GM19395 (cell line): ENCODE results near the gene GSDME.
A peak's percentile ranks its signal among the peaks of the same experiment; 100 is the strongest.

ENCODE experiments used
- ATAC-seq: cut with Tn5 transposase; IDR thresholded peaks from one replicate; pipeline ENCODE4 v1.9.1; 2021; ENCODE audit warnings: mild to moderate bottlenecking, moderate library complexity; ENCODE audit not compliant: unreplicated experiment

The GSDME gene

GRCh38 chr7:24724451-24725190 is 32.6 kb downstream of the GSDME start:
- ATAC-seq = no peak

GRCh38 chr7:24723178-24723530 is 34.1 kb downstream of the GSDME start:
- no peak for ATAC-seq

- ATAC-seq = no peak
Observed at GRCh38 chr7:24722386-24723177, 34.7 kb downstream of the GSDME start.

GRCh38 chr7:24721481-24722001 is 35.7 kb downstream of the GSDME start:
- no peak for ATAC-seq

GRCh38 chr7:24720283-24720682 is 37.0 kb downstream of the GSDME start:
- ATAC-seq = no peak

GRCh38 chr7:24718977-24719491 is 38.2 kb downstream of the GSDME start:
- peak; percentile 68 for ATAC-seq

- no peak for ATAC-seq
Observed at GRCh38 chr7:24718431-24718831, 38.8 kb downstream of the GSDME start.

GRCh38 chr7:24717694-24718320 is 39.5 kb downstream of the GSDME start:
- ATAC-seq = peak; percentile 19

- no peak for ATAC-seq
Observed at GRCh38 chr7:24717247-24717622, 40.0 kb downstream of the GSDME start.

GRCh38 chr7:24716480-24717246 is 40.6 kb downstream of the GSDME start:
- no peak for ATAC-seq

GRCh38 chr7:24715661-24716479 is 41.4 kb downstream of the GSDME start:
- peak; percentile 54 for ATAC-seq

- peak; percentile 6 for ATAC-seq
Observed at GRCh38 chr7:24715171-24715570, 42.1 kb downstream of the GSDME start.

- no peak for ATAC-seq
Observed at GRCh38 chr7:24714676-24715010, 42.6 kb downstream of the GSDME start.

- ATAC-seq = no peak
Observed at GRCh38 chr7:24713850-24714675, 43.2 kb downstream of the GSDME start.

GRCh38 chr7:24713039-24713793 is 44.0 kb downstream of the GSDME start:
- ATAC-seq = no peak

GRCh38 chr7:24709585-24710360 is 47.5 kb downstream of the GSDME start:
- ATAC-seq = no peak

- no peak for ATAC-seq
Observed at GRCh38 chr7:24709051-24709450, 48.2 kb downstream of the GSDME start.
